Epithelial cell of prostate (primary cell): ENCODE measurements around the gene TAGLN3.

Source experiments
- DNase-seq: peaks from one replicate; pipeline ENCODE4 v3.0.0-alpha.2; 2011; ENCODE audit warnings: low read depth, low spot score
- H3K27ac ChIP-seq: fragments of 450-650 bp; 2 replicates; pipeline ENCODE4 v1.5.1; 2017; ENCODE audit warnings: mild to moderate bottlenecking

The TAGLN3 gene

DNA sequence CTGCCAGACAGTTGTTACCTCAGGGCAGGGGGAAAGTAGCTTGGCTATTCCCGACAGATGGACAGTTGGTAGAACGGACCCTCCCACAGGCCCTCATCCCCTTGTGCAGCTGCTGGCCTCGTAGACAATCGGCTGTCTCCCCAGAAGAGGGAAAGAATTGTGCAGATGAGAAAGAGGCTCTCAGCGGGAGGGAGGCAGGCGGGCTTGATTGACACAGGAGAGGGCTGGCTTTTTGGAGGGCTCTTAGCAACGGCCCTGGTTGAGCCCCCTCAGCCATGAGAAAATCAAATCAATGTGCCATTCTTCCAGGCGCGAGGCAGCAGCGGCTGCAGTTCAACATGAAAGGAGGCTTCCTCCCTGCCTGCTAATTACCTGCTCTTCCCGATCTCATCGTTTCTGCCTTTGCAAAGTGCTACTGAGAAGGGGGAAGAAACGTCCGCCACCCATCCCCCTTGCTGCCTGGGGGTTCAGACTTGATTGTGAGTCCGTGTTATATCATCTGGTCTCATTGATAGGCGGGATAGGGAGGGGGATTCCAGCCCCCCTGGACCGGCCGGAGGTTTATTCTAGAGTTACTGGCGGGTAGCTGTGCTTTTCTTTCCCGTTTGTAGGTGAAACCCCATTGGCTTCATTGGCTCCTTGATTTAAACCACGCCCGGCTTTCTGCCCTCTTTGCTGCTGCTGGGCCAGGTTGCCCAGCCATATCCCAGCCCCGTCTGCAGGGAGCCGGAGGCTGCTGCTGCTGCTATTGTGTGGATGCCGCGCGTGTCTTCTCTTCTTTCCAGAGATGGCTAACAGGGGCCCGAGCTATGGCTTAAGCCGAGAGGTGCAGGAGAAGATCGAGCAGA, at the start of gene TAGLN3:
TAGLN3 (plus strand) TSS at position 287 of the 848 bp plus-strand sequence; CDS start at position 788, 501 bp downstream.
- DNase-seq, result no peak
- peak within 1 kb of the TSS; percentile 4 for H3K27ac ChIP-seq

DNA sequence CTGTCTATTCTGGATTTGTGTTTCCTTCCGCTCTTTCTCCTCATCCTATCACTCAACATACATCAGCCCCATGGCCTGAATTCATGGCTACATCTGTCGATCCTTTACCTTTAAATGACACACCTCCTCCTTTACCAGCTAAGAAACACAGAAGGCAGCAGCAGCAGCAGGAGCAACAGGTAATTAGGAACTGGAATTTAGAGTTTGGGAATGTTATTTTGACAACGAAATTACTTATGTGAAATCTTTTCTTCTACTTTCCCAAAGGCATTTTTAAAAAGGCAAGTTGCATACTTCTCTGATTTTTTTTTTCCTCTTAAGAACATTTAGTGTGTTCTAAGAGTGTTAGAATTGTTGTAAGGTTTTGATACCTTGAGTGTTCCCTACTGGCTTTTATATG, 49.0 kb upstream of the TAGLN3 start:
- H3K27ac ChIP-seq, result no peak overlapping the region
- DNase-seq, result no peak

DNA sequence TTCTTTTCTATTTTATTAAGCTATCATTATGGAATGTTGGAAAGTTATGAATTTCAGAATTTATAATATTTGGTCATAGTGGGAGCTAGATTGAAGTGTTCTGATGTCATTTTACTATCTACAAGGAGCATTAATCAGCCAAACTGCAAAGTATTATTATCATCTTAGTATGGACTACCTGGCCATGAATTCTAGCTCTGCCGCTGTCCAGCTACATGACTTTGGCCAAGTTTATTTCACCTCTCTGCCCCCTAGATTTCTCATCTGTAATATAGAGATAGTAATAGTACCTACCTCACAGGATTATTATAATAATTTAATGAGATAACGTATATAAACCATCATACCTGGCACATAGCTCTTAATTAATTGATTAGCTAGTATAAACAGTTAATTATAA, 47.7 kb upstream of the TAGLN3 start:
- H3K27ac ChIP-seq, result no peak overlapping the region
- no peak for DNase-seq

DNA sequence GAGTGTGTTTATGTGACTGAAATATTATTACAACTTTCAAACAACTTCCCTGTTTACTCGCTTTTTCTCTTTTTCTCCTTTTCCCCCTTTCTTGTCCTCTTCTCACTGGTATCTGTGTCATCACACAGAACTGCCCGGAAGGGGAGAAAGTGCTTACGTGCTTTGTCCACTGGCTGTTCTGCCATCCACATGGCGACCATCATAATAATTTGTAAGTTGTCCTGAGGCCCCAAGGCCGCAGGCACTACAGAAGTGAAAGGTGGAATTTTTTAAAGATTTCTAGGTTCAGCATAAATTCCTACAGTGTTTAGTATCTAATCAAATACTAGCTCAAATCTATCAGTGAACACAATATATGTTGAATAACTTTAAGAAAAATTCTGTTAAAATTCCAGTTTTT, 46.6 kb upstream of the TAGLN3 start:
- H3K27ac ChIP-seq, result no peak overlapping the region
- no peak for DNase-seq

DNA sequence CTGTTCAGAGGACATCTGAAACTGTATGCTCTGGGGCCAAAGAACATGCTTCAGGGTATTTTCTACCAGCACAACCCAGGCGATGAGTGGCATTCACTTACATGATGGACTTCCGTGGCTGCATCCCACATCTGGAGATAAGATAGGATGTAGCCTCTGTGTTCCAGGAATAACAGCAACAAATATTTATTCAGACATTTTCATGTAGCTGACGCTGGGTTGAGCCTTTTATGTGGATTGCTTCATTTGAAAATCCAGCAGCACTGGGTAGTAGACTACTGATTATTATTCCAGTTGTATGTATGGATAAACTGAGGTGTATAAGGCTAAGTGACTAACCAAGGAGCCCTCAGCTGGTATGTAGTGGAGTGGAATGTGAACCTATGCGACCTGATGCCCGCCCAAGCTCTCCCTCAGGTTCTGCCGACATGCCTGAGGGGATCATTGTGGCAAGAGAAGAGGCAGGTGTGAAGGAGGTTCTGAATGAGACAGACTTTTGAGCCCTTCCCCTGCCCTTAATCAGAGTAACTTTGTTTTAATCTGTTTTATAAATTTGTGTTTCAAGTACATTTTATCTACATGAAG, 45.8 kb upstream of the TAGLN3 start:
- DNase-seq, result no peak
- H3K27ac ChIP-seq, result no peak overlapping the region

DNA sequence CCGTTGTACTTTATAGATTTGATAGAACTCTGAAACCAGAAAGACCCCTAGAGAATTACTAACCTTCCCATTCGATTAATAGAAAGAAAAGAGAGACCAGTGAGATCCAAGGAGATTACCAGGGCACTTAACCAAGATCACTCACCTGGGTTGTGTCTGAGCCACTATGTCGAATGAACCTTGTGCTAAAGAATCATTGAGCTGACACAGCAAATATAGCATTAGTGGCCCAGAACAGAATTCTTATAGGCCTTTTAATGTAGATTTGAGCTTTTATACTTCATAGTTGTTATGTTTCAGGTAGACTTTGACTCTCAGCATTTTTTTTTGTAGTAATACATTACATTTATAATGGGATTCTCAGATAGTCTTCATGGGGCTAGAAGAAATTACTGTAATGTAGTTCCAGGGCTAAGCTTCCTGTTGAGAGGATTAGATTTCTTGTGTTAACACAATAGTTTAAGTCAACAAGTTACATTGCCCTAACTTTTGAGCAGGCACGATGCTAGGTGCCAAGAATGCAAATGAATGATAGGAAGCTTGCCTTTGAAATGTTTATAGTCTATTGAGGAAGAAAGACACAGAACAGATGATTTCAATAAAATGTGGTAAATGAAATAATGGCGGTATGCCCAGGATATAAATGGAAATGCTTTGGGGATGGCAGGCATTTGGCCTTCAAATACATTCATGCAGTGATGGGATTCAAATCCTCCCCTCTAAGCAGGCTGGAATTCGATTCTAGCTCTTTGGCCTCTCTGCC, 44.3 kb upstream of the TAGLN3 start:
- H3K27ac ChIP-seq, result no peak overlapping the region
- DNase-seq, result no peak

DNA sequence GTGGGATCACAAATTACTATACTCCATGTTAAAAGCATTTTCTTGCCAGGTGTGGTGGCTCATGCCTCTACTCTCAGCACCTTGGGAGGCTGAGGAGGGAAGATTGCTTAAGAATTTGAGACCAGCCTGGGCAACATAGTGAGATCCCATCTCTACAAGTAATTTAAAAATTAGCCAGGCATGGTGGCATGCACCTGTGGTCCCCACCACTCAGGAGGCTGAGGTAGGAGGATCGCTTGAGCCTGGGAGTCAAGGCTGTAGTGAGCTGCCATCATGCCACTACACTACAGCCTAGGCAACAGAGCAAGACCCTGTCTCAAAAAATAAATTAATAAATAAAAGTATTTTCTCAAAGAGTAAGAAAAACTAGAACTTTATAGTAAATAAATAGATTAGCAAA, 42.8 kb upstream of the TAGLN3 start:
- H3K27ac ChIP-seq, result no peak overlapping the region
- DNase-seq, result no peak

DNA sequence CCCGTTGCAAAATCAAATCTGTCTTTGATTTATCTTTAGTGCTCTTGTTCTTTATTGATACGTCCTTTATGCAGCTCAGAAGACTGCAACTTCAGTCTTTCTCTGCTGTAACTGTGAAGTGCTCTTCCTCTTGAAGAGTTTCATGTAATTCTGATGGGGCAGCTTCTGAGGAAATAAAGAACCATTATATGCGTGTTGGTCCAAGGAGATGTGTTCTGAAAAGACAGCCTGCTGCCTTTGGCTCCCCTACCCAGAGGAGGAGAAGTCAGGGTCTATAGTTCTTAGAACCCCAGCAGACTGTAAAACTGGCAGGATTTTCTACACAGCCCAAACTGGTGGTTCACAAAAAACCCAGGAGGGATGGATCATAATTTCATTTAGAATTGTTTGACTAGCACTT, 42.3 kb upstream of the TAGLN3 start:
- H3K27ac ChIP-seq, result no peak overlapping the region
- DNase-seq, result no peak

DNA sequence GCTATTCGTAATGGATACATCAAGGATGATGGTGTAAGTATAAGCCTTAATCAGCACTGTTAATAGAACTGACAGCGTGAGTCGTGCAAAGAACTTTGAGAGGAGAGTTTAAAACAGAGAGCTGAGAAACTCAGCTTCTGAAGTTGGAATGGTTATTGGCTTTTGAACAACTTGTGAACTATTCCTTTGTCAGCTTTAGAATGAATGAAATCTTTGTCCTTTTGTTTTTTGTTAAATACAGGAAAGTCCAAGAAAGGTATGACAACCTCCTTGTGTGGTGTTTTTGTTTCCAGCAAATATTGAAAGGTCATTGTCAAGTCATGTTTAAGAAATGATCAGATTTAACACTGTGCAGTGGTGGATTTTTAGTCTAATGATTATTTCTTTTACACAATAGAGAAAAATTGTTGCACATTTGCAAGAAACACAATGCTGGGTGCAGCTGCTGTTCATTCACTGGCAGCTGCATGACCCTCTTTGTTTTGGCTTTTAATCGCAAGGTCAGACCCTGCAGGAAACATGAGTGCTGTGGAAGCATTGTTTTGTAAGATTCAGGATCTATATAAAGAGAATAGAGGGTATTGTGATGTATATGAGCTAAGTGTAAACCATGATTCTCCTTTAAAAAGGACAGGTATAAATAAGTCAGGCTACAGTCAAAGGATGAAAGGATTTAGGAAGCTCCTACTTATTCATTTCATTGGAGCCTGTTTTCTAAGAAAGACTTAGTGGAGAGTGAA, 41.6 kb upstream of the TAGLN3 start:
- no peak overlapping the region for H3K27ac ChIP-seq
- no peak for DNase-seq

DNA sequence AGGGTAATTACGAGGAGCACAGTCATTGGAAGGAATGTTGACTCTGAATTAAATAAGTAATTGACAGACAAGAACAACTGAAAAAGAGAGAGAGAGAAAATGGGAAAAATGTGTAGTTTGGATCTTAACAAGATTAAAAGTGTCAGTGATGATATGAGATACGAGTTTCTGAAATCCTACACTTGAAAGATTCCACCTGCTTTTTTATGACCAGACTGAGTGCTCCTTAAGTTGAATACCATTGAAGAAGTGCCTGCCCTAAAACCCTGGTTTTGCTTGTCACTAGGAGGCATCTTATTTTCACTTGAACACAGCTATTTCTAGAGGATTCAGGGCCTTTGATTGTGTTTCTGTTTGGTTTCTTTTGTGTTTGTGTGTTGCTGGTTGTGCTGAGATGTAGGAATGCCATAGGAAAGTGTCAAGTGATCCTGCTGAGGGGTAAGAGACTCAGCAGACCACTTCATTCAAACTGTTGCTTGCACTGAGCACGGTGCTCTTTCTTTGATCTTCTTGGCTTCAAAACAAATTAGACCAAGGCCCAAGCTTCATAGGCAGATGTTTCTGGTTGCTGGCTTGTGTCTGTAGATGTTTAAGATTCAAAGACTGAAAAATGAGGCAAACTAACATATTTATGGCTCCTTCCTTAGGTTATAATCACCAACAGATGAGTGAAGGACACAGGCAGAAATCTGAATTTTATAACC, 37.1 kb upstream of the TAGLN3 start:
- DNase-seq, result no peak
- H3K27ac ChIP-seq, result peak overlapping the region; percentile 69

DNA sequence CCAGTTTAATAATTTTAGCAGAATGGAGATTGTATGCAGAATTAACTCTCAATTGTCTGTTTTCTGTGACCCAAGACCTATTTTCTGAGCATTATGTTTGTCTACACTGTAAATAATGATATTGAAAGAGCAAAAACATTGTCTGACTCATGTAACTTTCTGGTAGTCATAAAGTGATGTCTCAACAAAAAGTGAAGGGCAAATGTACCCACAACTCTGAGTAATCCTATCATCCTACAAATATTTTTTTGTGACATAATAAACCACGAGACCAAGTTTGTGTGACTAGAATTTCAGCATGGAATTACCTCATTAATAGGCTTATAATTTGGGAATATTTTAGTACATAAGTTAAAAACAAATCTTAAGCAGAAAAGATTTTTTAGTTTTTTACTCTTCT, 35.3 kb upstream of the TAGLN3 start:
- H3K27ac ChIP-seq, result peak overlapping the region; percentile 69
- DNase-seq, result peak; percentile 59

DNA sequence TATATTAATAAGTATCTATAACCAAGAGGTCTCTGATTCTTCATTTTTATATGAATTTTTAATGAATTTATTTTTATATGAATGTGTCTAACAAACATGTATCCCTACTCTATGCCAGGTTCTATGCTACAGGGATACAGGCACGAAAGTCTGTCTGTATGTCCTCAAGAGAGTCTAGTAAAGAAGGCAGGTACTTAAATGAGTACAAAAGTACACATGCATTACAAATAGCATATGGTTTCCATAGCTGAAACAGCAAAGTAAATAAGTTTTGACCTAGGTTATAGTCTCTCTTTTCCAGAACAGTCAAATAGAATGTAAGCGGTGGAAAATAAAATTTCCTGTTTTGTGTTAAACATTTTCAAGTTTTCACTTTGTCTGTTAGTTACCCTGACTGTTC, 33.2 kb upstream of the TAGLN3 start:
- DNase-seq, result no peak
- peak overlapping the region; percentile 1 for H3K27ac ChIP-seq

DNA sequence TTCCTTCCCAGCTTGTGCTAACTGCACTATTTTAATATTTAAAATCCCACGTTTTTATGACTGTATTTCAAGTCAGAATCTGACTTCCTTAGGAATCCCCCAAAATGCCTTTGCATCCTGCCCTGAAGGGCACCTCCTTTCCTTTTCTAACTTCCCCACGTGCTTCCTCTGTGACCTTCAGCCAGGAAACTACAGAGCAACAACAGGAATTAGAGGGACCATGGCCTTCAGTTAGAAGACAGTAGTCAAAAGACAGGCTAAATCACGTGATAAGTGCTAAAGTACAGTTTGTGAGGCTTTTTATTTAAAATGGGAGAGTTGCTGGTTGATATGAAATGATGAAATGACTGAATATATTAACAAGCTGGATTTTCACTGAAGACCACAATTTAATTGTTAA, 31.7 kb upstream of the TAGLN3 start:
- H3K27ac ChIP-seq, result peak overlapping the region; percentile 23
- DNase-seq, result no peak

DNA sequence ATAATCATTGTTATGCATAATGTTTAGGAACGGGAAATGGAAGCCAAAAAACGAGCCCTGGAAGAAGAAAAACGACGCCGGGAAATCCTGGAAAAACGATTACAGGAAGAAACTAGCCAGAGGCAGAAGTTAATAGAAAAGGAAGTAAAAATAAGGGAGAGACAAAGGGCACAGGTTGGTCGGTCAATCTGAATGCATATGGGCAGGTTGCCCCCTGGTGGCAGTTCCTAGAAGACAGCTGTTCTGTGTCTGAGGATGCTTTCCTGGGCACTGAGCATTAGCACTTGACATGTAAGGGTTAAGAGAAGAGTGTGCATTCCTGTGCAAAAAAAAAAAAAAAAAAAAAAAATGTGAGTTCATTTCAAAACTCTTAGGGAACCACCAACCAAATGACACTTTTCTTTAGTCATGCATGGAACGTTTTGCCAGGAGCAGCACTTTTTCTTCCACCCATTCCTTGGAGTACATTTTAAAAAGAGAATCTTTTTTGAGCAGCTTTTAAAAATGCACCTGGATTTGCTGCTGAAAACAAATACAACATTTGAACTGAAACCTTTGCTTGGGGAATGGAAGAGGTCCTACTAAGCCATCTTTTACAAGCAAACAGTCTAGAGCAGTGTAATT, 31.0 kb upstream of the TAGLN3 start:
- DNase-seq, result no peak
- H3K27ac ChIP-seq, result peak overlapping the region; percentile 23

DNA sequence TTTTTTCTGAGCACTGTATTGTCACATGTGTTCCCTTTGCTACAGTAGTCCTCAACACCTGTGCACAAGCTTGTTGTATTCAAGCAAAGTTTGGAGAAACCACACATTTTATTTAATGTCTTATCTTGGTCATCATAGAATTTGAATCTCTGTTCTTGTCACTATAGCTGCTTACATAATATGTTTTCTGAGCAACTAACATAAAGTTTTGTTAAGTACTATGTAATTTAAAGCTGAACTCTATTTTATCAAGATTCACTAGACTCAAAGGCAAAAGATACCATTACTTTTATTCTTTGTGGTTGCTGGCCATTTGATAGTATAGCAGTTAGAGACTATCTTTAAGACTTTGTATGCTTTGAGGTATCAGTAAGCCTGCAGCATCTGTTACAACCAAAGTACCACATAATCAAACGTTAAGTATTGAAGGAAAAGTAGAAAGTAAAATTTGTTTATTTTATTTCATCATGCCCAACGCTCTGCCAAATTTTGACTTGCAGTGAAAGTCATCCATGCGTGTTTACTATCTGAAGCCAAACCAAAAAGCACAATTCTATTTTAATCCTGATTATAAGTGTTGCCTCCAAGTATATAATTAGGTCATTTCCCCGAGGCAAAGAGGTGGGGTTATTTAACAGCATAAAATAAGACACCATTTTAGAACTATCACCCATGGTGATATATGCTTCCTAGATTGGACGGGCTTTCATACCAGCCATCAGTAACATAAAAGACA, 30.2 kb upstream of the TAGLN3 start:
- DNase-seq, result no peak
- no peak overlapping the region for H3K27ac ChIP-seq

DNA sequence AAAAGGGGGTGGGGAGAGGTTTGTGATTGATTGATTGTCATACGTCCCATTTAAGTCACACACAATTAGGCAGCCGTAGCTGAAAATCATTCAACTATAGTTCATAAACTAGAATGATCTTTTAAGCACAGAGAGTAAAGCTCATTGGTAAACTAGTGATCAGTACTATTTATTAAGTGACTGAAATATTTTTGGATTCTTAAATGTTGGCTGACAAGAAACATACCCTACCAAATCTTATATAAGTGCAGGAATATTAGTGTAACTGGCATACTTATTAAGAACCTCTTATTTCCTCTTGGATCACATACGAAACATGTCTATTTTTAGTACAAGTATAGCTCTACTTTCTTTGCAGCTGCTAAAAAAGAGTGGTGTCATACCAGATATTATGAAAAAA, 28.3 kb upstream of the TAGLN3 start:
- no peak for DNase-seq
- H3K27ac ChIP-seq, result no peak overlapping the region

DNA sequence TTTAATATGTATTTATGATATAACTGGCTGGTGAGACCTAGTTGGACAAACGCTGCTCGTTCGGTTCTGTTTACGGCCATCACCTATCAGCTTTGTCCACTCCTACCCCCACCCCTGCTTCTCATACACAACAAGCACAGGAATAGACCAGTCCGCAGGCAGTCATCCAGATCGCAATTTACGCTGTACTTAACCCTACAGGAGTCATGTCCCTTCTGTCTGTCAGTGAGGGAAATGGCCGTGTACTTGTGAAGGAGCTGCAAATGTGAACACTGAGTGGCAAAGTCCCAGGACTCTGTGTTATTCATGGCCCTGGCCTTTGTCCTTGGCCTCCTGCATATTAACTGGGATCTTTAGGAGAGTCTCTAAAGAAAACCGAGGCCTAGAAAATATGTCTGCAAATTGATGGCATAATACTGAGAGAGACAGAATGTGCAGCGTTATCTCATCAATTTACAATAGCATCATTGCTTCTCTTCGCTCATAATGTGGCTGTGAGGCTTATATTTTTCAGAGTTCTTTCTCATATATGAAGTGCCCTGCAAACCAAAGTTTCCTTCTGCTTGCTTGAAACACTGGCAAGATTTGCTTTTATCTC, 27.1 kb upstream of the TAGLN3 start:
- DNase-seq, result no peak
- no peak overlapping the region for H3K27ac ChIP-seq

DNA sequence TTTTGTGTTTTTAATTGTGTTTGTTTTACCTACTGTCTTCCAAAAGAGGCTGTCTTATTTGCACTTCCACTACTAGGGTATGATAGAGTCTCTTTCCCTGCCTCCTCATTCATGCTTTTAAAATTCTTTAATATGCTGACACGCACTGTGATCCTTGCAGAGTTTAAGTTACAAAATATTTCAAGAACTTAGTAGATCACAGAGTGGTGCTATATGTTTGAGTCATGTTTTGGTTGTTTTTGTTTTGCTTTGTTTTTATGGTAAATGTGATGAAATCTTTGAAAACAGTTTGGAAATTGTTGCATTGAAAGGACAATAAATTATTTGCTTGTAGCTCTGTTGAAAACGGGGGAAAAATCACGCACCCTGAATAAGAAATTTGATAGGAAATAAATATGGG, 25.8 kb upstream of the TAGLN3 start:
- DNase-seq, result no peak
- H3K27ac ChIP-seq, result no peak overlapping the region
